Stimulated activated CD4-positive, alpha-beta T cell treated with anti-CD3 and anti-CD28 coated beads, Interleukin-15, amount 100 ng/mL, for 1 hour (primary cell): ENCODE data around the gene TNPO3.
"Not testable (repeated sequence)": the region's sequence is repeated elsewhere in the genome, so short reads cannot be mapped to it uniquely, and the experiment has no call there.

Experiments
- DNase-seq, 2 donors: peaks; one replicate each; pipeline ENCODE4 v3.0.0-alpha.2; 2020; ENCODE audit warnings: low read depth in 1 of 2, low spot score in 1 of 2

The TNPO3 gene

DNA sequence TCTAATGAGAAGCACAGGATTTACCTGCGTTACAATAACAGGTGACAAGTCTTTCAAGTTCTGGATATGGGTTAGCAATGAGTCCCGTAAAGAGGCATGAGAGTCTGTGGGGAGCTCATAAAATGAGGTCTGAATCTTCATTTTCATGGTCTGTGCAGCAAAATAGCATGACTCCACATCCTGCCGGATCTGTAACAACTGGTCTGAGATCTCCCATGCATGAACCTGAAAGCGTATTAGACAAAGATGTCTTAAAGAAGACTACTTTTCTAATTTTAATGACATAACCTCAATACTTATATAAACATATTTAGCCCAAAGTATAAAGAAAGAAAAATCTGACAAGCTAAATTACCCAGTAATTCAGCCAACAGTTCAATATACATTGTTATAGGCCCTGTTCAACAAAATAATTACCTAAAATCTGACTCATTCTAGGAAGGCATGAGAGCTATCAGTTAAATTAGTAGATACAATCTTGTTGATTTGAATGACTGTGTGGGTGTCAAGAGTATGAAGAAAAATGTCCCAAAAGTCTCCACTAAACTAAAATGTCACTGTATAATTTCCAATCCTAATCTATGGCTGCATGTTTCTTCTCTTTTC is 36.9 kb downstream of the TNPO3 start:
- no peak for DNase-seq

DNA sequence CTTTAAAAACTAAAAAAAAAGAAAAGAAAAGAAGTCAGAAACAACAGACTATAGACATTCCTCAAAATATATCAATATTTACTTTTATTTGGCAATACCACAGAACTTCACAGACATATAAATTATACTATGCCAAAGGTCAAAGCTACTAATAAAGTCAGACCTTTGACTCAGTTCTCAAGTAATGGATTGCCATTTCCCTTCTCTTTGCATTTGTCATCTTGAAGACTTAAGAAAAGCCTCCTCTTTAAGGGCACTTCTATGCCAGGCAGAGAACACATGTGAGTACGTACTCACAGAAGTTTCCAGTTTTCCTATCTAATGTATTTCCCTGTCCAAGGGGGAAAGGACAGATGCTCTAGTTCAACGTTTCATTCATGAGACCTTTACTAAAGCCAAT is 37.6 kb downstream of the TNPO3 start:
- DNase-seq: no peak

DNA sequence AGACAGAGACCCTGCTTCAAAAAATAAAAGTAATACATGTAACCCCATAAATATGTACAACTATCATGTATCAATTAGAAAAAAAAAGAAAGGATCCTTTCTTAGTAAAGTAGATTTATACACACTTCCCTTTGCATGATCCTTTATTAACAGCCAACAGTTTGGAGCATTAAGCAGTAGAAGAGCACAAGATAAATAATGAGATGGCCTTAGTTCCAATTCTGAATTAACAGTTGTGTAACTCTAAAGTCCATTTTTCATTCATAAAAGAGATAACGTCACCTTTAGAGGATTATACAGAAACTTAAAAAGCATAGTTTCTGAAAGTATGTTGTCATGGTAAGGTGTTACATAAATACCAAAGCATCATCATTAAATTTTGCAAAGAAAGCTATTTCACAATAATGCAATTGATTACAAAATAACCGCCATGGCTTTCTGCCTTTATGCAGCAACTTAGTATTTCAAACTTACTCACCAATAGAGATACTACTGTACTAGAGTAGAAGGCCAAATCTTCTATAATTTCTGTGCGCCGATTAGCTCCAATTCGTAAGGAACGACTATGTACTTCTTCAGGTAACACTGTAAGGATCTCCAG is 40.3 kb downstream of the TNPO3 start:
- no peak for DNase-seq

DNA sequence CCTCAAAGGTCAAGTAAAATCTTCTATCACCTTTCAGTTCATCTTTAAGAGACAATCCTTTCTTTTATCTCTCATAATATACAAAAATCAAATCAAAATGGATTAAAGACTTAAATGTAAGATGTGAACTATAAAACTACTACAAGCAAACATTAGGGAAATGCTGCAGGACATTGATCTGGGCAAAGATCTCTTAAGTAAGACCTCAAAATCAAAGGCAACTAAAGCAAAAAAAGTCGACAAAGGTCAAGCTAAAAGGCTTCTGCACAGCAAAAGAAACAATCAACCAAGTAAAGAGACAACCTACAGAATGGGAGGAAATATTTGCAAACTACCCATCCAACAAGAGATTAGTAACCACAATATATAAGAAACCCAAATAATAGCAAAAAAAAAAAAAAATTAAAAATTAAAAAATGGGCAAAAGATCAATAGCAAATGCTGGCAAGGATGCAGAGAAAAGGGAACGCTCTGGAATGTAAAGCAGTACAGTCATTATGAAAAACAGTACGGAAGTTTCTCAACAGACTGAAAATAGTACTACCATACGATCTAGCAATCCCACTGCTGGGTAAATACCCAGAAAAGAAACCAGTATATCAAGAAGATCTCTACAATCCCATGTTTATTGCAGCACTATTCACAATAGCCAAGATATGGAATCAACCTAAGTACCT is 41.7 kb downstream of the TNPO3 start:
- DNase-seq: no peak

DNA sequence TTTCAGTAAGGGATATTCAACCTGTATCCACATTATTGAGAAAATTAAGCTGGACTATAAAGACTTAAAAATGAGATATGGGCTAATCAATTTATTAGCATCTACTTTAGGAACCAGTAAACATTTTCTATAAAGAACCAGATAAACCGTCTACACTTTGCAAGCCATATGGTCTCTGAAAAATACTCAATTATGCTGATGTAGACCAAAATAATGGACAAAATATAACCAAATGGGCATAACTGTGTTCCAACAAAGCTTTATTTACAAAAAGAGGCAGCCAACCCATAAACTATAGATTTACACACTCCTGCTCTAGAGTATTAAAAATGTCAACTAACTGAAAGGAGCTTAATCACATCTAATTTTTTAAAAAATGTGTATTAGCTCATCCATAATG is 42.3 kb downstream of the TNPO3 start:
- no peak for DNase-seq

DNA sequence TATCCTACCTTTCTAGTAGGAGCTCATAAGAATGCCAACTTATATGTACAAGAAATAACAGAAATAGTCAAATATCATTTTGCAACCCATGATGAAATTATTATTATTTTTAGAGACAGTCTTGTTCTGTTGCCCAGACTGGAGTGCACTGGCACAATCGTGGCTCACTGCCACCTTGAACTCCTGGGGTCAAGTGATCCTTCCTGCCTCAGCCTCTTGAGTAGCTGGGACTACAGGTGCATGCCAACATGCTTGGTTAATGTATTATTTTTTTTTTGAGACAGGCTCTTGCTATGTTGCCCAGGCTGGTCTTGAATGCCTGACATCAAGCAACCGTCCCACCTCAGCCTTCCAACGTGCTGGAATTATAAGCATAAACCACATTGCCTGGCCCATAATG is 44.8 kb downstream of the TNPO3 start:
- DNase-seq: no peak

DNA sequence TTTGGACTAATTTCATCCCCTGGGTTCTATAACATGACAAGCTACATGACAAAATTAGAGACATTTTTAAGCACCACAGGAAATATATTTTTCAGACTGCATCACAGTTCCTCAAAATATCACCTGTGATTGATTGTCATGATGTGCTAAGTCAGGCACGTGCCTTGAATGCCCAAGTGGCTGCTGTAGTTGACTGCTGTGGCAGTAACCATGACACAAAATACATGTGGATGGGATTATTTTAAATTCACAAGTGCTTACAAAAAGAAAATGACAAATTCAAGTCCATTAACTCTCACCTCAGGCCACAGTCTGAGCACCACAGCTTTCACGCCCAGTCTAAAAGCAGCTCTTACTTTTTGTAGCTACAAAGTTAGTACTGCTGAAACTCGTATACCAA is 45.5 kb downstream of the TNPO3 start:
- DNase-seq: no peak

DNA sequence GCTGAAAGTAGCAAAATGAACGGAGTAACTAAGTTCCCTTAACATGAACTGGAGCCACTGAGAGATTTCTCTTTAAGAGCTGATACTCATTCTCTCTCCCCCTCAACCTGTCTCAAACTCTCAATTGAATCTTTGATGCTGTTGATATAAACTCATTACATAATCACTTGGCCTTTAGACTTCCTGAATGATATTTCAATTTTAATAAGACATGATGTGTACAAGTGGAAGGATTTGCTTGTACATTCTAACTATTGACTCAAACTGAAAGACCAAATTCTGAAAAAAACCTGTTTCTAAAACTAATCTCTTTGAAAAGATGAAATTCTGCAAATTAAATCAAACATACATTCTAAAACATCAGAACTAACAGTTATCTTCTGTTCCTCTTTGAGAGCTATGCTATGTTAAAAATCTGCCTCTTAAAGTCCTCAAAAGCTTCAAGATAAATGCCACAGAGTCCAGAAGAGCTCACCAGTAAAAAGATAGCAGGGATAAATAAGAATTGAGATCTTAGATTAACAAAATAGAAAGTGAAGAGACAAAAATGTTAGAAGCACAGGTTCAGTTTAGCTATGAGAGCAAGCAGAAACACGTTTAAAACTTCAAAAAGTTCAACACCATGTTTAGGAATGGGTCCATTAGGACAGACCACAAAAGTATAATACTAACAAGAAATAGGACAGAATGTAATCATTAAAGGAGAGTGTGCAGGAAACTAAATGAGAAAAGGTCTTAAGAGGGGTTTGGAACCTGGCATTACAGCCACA is 46.1 kb downstream of the TNPO3 start:
- no peak for DNase-seq

DNA sequence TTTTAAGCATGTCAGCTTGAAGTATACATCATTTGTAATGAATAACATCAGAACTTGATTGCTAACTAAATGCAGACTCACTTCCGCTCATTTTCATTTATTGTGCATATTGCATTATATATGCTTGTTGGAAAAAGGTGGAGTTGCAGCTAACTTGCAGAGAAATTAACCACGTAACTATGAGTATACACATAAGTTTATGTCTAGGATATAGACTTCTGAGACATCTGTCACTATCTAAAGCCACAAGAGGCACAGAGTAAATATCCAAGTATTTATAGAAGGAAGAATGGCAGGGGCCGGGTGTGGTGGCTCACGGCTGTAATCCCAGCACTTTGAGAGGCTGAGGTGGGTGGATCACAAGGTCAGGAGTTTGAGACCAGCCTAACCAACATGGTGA is 47.3 kb downstream of the TNPO3 start:
- no peak for DNase-seq

DNA sequence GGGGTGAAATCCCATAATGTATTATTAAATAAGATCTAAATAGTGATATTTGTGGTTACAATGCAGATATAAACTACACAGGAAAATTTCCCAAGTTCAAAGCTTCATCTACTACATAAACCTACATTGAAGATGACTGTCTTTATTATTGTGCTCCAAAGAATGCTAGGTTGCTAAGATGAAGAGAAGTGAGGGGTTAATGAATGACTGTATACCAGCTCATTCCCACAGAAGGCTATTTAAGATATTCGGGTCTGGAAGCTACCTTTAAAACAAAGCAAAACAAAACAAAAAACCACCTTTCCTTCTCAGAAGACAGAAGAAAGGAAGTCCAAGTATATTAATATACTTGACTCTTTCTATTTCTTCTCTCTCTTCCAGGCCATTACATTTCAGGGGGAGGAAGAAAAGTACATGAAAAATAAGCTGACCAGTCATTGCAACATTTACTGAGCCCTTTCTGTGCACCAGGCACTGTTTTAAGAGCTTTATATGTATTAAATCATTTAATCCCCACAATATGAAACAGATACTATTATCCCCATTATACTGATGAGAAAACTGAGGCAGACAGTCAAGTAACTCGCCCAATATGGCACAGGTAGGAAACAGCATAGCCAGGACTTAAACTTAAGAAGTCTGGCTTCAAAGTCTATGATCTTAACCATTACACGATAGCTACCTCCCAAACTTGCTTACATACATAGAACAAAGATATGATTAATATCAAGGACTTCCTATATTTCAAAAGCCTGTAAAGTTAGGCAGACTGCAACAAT is 48.1 kb downstream of the TNPO3 start:
- no peak for DNase-seq

DNA sequence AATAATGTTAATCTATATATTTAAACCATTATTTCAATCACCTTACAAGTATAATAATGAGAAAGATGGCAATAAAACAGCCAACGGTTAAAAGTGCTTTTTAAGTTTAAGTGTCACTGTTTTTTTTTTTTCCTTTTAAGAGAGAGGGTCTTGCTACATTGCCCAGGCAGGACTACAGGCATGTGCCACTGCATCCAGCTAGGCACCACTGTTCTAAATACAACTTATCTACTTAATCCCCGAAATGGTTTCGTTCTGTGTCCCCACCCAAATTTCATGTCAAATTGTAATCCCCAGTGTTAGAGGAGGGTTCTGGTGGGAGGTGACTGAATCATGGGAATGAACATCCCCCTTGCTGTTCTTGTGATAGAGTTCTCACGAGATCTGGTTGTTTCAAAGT is 49.7 kb downstream of the TNPO3 start:
- no peak for DNase-seq

DNA sequence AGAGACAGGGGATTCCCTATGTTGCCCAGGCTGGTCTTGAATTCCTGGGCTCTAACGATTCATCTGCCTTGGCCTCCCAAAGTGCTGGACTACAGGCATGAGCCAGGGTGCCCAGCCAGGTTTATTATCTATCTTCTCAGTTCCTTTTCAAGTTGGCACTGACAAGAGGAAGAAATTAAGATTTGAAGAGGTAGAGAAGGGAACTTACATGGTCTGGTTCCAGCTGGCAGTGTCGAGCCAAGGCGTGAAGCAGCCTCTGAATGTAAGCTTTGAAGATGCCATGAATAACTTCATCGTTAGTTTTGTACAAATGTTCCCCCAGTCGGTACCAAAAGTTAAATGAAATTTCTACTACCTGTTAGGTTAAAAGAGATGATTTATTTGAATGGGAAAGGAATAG is 57.7 kb downstream of the TNPO3 start:
- no peak for DNase-seq

DNA sequence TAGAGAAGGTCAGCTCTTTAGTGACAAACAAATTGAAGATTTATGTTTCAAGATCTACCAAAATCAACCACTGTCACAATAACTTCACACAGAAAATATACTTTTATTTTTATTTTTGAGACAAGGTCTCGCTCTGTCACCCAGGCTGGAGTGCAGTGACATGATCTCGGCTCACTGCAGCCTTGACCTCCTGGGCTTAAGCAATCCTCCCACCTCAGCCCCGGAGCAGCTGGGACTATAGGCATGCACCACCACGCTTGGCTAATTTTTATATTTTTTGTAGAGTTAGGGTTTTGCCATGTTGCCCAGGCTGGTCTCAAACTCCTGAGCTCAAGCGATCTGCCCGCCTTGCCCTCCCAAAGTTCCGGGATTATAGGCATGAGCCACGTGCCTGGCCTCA is 60.4 kb downstream of the TNPO3 start:
- DNase-seq: not testable (repeated sequence)

DNA sequence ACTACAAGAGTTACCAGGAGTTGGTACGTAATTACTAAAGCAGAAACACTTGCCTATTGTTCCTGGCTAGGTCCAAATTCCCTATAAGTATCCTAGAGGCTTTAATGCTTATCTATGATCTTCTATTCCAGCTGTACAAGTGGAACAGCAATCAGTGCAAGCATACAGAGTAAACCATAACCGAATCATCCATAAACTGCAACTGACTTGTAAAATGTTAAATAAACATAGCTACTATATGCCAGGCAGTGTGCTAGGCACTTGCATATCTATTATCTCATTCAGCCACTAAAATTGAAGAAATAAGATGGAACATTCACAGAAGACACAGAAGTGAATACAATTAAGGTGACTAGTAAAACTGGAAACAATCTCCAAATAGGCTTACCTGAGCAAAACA is 61.5 kb downstream of the TNPO3 start:
- no peak for DNase-seq

DNA sequence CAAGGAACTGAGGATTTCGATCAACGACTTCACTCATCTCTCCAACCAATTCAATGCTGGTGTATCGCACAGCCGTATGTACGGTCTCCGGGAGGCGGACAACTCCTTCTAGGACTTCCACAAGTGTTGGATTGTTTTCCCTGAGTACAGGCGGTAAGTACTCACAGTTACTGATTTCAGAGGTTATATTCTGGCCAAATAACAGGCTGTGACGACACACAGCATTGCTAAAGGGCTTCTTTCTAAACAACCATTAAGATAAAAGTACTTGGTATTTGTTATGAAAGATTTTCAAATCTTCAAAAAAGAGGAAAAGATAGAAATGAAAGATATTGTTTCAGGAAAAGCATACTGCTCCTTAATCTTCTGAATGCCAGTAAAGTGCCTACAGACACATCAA is 65.0 kb downstream of the TNPO3 start:
- DNase-seq: no peak

DNA sequence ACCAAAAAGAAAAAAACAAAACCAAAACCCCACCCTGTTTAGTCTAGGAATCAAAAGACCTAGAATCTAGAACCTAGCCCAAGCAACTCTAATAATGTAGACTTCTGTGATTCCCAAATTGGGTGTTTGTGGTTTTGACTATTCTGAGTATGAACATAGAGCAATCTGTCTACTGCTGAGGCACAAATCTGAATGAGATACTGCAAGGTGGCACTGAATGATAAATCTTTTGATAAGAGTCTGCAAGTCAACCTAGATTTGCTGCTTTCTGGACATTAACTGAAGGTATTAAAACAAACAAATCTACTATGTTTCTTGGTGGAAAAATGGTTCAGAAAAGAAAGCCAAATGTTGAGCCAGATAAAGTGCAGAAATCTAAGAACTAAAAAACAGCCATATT is 66.5 kb downstream of the TNPO3 start:
- DNase-seq: no peak

DNA sequence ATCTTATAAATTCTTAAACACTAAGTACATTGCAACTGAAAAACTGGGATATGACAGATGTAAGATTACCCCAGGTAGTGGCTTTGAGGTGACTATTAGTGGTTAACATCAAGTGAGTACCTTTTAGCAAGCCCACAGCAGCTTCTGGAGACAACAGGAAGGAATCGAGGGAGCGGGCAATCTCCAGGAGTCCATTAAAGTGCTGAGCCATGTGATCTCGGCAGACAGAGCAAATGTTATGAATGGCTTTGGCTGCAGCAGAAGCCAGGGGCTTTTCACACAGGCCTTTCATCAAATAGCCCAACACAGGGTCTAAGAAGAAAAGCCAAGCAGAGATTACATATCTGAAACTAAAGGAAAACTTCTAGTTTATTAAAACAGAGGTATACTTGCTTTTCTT is 68.3 kb downstream of the TNPO3 start:
- DNase-seq: no peak

DNA sequence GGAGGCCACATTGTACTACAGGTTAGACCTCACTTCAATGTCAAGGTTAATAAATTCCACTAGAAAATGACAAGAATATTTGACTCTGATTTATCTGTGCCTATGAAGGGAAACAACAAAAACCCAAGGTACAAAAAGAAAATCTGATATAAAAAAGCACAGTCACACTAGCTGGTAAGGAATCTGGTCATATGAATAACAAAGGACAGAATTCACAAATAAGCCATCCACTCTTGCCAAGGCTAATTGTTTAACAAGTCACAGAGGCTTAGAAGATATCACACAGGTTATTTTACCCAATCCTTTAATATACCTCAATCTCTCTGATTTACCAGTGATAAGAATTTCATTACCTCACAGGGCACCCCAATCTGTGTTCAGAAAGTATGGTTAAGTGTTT is 69.3 kb downstream of the TNPO3 start:
- no peak for DNase-seq

DNA sequence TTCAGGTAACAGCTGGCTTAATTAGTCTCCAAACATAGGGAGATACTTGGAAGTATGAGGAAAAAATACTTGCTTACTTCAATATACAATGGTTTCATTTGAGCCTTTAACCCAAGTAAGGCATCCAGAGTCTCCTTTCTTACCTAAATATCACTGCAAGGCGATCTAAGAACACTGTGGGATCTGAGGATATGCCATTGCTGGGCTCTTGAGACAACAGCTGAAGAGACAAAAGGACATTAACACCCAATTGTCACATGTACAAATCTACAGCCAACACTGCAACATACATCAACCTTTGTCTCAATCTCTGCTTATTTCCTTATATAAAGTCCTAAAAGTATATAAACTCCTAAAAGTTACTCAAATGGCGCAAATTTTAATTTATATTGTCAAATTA is 72.8 kb downstream of the TNPO3 start:
- no peak for DNase-seq

DNA sequence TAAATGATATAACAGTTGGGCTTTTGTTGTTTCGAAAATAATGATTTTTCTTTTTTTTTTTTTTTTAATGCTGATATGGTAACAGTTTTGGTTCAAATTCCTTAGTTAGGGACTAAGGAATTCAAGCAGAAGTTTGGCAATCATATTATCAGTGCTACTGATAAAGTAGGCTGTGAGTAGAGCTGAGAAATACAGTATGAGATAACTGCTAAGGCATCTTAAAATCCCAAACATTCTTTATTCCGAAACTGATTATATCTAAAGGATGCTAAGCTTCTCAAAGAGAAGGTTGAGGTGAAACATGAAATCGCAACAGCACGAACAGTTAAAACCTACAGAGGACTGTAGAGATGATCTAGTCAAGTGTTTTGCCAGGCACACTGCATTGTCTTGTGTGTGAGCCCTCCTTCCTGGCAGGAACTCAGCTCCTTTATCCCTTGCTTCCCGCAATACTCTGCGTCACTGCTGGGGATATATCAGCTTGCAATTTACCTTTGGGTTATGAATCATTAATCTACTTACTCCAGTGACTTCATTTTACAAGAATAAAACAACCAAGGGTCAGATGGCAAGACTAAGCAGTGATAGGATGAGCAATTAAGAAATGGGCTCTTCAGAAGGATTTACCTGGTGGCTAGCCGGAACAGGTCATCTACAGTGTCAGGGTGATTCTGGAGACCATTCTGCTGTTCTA is 80.5 kb downstream of the TNPO3 start:
- no peak for DNase-seq

DNA sequence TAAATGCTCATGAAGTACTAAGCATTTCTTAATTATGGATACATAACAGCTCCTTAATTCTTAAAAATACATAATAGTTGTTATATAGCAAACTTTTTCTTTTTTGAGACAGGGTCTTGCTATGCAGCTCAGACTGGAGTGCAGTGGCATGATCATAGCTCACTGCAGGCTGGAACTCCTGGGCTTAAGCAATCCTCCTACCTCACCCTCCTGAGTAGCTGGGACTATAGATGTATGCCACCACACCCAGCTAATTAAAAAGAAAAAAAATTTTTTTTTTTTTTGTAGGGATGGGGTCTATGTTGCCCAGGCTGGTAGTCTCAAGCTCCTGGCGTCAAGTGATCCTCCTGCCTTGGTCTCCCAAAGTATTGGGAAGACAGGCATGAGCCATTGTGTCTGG is 86.3 kb downstream of the TNPO3 start:
- DNase-seq: no peak
